Stimulated activated CD4-positive, alpha-beta T cell treated with anti-CD3 and anti-CD28 coated beads, Interleukin-15, amount 100 ng/mL, for 1 hour (primary cell): ENCODE measurements around the gene OR2AG1.

ENCODE experiments used
- DNase-seq, 2 donors: peaks; one replicate each; pipeline ENCODE4 v3.0.0-alpha.2; 2020; ENCODE audit warnings: low read depth in 1 of 2, low spot score in 1 of 2

Gene OR2AG1, protein sequence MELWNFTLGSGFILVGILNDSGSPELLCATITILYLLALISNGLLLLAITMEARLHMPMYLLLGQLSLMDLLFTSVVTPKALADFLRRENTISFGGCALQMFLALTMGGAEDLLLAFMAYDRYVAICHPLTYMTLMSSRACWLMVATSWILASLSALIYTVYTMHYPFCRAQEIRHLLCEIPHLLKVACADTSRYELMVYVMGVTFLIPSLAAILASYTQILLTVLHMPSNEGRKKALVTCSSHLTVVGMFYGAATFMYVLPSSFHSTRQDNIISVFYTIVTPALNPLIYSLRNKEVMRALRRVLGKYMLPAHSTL

DNA sequence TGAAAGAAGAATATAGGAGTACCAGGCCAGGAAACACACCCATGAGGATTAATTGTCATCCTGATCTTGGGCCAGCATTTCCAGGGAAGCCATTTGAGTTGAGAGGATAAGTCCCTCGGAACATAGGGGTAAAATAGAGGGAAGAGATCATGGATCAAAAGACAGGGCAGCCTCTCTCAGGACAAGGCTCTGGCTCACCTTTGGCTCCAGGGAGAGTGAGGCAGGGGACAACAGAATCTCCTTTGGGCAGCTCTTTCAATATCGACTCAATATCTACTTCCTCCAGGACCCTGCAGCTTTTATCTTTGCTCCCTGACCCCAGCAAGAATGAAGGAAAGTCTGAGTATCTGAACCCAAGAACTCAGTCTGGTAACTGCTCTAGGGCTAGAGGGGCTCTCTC is at the start of gene OR2AG1:
OR2AG1 (plus strand) TSS at position 301 of the 400 bp plus-strand sequence. CDS start 2,018 bp downstream, outside the sequence.
- DNase-seq, result no peak

DNA sequence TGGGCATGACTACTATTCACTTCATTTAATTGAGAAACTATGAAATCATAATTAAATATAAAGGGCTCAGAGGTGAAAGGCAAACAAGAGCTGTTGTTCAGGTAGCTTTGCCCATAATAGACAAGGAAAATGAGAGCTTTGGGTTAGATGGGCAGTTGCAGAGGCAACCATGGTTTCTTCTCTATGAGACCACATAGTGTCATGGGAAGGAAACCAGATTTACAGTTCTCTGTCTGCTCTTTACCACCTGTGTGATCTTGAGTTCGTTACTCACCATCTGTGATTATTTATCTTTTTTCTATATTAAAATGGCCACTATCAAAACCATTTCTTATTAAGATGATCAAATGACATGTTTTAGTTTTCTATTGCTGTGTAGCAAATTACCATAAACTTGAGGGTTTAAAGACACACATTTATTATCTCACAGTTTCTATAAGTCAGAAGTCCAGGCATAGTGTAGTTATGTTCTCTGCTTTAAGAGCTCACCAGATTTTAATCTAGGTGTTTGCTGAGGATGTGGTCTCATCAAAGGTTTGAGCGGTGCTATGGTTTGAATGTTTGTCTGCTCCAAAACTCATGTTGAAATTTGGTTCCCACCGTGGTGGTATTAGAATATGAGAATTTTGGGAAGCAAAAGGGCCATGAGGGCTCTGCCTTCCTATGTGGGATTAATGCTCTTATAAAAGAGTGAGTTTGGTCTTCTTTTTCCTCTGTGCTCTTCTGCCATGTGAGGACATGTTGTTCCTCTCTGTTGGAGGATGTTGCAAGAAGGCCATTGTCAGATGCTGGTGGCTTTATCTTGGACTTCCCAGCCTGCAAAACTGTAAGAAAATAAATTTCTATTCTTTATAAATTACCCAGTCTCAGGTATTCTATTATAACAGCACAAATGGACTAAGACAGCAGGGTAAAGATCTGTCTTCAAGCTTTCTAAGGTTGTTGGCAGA is 49.2 kb upstream of the OR2AG1 start:
- DNase-seq, result no peak

- no peak for DNase-seq
Observed at GRCh38 chr11:6734616-6735015, 48.2 kb upstream of the OR2AG1 start.

GRCh38 chr11:6735306-6735705 is 47.5 kb upstream of the OR2AG1 start:
- DNase-seq, result no peak

GRCh38 chr11:6736495-6737121 is 46.2 kb upstream of the OR2AG1 start:
- no peak for DNase-seq

DNA sequence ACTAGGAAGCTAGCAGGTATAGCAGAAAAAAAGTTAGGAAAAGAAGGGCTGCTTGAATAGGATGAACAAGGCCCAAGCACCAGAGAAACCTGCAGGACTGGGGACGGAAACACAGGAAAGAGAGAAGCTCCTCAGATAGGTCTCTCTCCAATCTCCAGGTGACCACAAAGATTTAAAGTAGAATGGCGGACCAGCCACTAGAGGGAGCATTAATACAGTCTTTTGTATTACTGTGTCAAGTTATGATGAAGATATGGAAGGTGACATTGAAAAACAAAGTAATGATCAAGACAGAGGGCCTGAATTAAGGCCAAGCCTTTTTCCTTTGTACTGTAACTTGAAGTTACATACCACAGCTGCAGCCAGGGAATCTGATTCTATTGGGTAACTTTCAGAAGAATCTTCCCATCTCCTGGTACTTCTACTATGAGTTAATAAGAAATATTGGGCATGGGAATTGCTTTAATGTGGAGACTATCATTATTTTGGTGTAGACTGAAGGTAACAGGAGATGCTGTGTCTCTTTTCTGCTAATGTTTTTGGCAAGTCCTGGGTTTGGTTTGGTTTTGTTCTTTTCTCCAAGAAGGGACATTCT is 44.9 kb upstream of the OR2AG1 start:
- peak in 1 of 2 donors; percentile 27 for DNase-seq

DNA sequence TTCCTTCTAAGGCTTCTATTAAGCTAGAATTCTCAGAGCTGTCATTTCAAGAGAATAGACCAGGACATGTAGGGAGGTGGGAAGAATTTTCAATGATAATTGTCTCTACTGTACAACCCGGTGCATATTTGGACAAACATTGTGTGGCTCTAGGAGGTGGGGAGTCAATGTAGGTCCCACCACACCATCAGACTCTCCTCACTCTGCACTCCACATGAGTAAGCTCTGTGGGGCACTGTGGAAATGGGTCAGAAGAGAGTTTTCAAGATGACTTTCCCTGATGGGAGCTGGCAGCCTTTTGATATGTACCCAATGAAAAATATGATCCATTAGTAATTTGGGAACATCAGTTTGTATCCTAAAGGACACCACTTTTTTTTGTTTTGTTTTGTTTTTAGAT is 44.2 kb upstream of the OR2AG1 start:
- DNase-seq, result no peak

- DNase-seq, result no peak
Observed at GRCh38 chr11:6742260-6742659, 40.6 kb upstream of the OR2AG1 start.

DNA sequence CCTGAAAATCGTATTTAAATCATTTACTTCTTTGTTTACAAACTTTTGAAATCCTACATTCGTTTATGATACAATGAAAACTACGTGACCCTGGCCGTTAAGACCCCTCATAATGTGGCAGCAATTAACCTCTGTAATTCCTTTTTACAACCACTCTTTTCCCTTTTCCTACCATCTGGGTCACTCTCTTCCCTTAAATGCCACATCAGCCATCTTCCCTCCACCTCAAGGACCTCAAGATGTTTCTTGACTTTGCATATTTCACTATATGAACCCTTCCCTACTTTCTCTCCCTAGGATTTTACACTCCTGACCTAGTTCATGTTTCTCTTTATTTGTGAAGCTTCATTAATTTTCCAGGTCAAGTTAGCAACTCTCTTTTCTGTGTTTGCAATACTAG is 37.8 kb upstream of the OR2AG1 start:
- no peak for DNase-seq

DNA sequence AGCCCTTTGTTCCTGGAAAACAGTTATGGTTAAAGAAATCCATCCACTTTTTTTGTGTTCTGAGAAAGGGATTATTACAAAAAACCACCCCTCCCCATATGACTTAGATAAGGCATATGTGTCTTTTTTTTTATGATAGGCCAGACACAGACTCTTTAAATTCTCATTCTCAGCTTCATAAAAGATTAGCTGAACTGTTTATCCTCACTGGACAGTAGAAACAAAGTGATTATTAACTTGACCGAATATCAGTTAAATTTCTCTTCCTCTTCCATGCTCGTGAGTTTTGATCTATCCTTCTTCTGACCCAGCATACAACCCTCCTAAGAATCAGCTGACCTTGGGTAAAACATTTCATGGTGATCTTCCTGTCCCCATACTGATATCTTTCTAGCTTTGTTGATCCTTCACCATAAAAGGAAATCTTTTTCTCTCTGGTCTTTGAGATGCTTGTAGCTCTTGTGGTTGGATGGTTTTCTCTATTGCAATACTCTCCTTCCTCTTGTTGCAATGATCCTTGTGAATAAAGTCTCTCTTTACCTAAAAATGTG is 37.3 kb upstream of the OR2AG1 start:
- DNase-seq, result no peak

GRCh38 chr11:6746086-6746618 is 36.7 kb upstream of the OR2AG1 start:
- DNase-seq, result peak in 1 of 2 donors; percentile 10

DNA sequence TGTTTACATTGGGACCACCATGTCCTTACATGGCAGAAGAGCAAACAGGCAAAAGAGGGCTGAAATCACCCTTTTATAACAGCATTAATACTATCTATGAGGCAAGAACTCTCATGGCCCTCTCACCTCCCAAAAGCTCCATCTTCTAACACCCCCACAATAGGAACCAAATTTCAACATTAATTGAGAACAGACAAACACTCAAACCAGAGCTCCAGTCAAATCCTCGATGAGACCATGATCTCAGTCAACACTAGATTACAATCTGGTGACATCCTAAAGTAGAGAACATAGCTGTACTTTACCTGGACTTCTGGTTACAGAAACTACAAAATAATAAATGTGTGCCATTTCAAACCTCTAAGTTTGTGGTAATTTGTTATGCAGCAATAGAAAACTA is 36.2 kb upstream of the OR2AG1 start:
- DNase-seq, result no peak

GRCh38 chr11:6747097-6747668 is 35.6 kb upstream of the OR2AG1 start:
- DNase-seq, result no peak

DNA sequence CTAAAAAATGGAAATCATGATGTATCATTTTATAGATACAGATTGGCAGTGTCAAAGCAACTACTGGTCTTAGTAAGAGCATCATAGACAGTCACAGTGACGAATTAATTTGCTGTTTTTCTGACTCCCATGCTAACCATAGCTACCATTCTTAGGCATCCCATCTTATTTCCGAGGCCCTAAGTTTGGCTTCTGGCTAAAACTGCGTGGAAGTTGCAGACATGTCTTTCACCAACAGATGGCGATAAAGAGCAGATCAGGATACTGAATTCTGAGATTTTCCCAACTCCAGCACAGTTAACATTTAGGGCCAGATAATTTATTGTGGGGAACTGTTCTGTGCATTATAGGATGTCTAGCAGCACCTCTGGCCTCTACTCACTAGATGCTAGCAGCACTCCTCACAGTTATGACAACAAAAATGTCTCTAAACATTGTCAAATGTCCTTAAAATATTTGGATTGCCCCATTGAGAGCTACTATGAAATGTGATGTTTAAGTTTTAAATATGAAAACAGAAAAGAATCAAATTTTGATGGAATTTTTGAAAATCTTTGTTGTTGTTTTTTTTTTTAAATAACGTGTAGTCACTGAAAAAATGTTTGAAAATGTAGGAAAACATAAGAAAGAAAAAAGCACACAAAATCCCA is 27.4 kb upstream of the OR2AG1 start:
- DNase-seq, result no peak

- DNase-seq, result no peak
Observed at GRCh38 chr11:6755953-6756347, 26.9 kb upstream of the OR2AG1 start.

DNA sequence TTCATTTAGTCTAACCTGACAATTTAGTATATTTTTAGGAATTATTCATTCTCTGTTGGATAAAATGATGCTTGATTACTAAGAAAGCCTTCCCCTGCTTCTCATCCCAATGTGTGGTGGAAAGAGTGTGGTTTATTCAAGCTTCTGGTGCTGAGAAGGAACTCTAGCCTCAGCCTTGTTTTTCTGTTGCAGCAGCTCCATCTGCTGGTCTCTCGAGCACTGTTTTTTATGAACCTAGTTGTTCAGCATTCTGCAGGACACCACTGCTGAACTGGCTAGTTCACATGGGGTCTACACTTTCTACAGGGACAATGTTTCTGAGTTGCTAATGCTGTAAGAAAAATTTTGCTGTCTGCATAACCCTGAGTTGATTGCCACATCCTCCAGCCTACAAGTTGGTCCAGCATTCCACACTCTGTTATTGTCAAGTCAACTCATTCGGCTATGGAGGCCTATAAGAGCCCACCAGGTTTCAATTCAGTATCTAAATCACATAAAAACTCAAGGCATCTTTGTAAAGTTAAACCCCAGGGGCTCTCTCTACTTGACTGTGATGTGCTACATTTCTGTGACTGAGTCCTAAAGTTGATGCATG is 25.4 kb upstream of the OR2AG1 start:
- DNase-seq, result peak; percentile 15 to 26

GRCh38 chr11:6771926-6772893 is 10.6 kb upstream of the OR2AG1 start, which contains the start of gene OR2AG2:
TSS of gene OR2AG2 (minus strand) at chr11:6771976. CDS start at chr11:6768957, 3,019 bp downstream.
- DNase-seq, result no peak

DNA sequence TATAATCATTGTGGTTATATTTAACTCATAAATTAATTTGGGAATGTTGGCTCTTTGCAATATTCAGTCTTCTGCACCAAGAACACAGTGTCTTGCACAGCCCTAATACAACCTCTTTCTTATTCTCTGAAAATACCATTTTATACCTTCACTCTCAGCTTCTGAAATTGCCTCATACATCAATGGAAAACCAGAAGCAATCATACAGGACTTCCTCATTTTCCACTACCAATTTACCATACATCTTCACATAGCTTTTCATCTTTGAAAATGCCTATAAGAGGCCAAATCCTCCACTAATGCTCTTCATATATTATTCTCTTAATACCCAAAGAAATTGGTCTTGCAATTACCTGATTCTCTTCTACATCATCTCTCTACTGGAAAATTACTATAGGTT is 4.3 kb upstream of the OR2AG1 start:
- no peak for DNase-seq
